GM18907 (cell line): Measurements from ENCODE around the gene NACC2.
"Not testable (repeated sequence)": the region's sequence is repeated elsewhere in the genome, so short reads cannot be mapped to it uniquely, and the experiment has no call there.

Experiments used
- ATAC-seq: cut with Tn5 transposase; IDR thresholded peaks from one replicate; pipeline ENCODE4 v1.9.1; 2021; ENCODE audit warnings: mild to moderate bottlenecking, moderate library complexity; ENCODE audit not compliant: unreplicated experiment

NACC2 gene

DNA sequence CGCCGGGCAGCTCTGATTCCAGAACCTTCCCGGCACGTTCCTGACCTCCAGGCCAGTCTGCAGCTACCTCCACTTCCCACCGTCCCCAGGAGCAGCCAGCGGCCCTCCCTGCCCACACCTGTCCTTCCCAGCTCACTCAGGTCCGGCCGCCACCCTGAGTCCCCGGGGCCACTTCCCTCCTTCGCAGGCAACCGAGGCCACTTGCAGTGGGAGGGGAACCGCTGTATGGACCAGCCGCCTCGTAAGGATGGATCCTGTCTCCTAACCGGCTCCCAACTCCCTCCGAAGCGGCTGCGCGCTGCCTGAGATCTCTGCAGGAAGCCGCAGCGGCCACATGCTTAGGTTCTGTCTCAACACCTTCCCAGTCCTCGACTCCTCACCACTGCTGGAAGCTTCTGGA is 16.1 kb upstream of the NACC2 start:
- no peak for ATAC-seq

- no peak for ATAC-seq
Observed at GRCh38 chr9:136110082-136111061, 15.3 kb upstream of the NACC2 start.

DNA sequence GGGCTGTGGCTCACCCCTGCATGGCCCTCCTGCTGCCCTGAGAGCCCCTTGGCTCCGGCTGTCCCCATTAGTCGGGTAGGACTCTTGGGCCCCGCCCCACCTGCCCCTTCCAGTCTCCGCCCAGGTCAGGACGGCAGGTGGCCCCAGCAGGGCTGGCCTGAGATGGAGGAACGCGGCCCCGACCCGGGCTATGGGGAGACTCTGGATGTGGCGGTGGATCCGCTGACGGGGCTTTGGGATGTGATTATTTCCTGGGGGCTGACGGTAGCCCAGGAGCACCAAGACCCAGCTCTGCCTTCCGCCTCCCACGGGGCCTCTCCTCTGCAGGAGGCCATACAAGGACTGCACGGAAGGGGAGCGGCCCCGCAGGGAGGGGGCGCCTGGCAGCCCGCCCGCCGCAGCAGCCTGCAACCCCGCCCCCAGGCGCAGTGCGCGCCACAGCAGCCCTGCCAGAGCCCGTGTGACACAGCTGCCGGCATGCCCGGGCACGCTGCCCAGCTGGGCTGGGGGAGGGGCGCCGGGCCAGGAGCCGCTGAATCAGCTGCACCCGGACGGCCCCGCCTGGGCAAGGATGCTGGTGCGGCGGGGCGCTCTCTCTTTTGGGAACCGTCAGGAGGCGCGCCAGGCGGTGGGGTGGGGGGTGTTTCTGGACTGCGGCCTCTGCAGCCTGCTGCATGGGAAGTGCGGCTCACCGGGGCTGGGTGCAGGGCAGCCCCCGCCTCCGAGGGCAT is 14.4 kb upstream of the NACC2 start:
- ATAC-seq = peak; percentile 76

DNA sequence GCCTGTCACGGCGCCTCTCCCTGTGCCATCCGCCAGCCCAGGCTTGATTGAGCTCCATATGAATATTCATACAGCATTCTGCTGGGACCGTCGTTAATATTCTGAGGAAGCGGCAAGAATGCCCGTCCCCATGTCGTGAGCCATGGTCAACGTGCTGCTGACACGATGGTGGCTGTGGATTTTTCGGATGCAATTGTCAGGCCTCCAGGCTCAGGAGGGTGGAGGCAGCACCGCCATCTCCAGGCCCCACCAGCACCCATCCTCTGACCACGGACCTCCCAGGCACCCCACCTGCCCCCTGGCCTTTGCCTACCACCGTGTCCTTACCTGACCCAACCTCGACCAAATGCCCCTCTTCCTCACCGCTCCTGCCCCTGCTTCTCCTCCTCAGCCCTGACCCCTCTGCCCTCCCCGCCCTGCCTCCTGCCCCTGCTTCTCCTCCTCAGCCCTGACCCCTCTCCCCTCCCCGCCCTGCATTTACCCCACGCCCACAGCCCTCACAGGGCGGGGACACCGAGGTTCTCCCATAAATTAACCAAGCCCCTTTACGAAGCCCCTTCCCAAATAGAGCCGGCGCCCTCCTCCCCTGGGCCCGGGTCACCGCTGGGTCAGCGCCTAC is 13.7 kb upstream of the NACC2 start:
- ATAC-seq = no peak

DNA sequence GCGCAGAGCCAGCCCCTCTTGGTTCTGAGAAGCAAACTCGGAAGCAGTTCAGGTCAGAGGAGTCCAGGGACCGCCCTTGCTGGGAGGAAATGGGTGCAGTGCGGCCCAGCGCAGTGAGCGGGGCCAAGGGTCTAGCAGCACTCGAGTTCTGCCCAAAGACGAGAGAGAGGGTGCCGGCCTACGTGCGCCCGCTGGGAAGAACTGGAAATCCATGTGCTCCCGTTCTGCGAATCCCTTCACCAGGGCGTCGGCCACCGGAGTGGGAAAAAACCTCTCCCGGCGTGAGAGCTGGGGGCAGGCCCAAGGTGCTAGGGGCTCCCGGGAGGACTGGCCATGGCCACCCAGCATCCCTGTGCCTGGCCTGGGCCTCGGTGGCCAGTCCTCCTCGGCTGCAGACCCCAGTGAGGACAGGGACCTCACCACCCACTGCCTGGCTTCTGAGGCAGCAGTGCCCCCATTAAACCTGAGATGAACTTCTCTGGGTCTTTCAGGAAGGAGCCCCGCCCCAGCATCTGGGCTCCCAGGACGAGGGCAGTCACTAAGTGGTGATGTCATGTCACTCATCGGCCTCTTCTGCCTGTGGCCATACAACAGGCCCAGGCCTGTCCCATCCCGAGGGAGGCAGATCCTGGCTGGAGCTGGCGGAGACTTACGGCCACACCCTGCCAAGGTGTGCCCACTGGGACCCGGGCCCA is 13.0 kb upstream of the NACC2 start:
- no peak for ATAC-seq

DNA sequence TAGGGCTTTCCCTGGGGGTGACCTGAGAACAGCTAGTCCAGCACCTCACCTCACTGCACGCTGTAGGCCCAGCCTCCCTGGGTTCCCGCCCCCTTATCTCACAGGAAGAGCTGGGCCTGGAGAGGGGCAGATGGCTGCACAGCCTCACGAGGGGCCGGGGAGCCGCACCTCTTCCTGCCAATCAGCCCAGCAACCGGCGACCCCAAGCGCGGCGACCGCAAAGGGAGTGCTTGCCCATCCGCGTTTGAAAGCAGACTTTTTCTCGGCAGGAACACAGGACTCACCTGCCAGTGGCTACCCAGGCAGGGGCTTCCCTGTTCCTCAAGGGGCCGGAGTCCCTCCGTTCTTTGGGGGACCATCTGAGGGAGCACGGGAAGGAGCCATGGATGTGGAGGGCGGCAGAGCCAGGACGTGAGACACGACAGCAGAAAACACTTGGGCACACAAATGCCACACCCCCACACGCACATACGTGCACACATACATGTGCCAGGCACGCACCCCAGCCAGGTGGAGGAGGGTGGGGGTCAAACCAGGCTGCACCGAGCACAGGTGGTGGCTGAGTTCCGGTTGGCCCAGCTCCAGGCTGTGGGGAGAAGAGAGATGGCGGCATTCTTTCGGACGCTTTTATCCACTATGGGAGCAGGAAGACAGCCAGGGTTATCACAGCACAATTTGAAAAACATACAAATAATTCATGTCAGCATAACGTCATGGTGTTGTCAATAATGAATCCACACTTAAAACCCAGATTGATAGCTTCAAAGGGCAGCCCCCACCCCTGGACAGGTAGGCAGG is 12.3 kb upstream of the NACC2 start:
- ATAC-seq = no peak

GRCh38 chr9:136105398-136106135 is 10.5 kb upstream of the NACC2 start:
- ATAC-seq = no peak

DNA sequence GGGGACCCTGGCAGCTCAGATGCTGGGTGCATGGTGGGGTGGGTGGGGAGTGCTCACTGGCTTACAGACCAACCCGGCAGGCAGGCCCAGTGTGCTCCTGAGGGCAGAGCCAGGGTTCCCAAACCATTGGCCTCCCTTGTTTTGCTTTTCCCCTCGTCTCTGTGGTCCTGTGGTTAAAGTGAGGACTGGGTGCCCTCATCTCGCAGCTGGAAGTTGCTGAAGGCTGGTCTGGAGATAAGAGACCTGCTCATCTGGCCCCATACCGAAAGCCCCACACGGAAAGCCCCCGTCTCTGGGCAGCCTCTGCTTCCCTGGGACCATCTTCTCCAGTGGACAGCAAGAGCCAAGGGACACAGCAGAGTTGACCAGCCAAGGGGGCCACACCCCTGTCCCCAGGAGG is 9.8 kb upstream of the NACC2 start:
- ATAC-seq = no peak

DNA sequence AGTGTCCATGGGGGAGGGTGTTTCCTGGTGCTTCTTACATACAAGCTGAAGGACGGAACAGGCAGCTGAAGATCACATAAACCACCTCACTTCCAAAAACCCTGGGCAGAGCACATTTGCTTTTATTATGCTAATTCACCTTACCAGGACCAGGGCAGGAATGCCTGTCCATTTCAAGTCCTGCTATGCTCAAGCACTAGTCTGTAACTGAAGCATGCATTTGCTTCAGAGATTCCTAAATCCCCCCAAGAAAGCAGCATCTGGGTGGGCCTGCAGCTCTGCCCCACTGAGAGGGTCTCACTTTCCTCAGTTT is 9.4 kb upstream of the NACC2 start:
- no peak for ATAC-seq

DNA sequence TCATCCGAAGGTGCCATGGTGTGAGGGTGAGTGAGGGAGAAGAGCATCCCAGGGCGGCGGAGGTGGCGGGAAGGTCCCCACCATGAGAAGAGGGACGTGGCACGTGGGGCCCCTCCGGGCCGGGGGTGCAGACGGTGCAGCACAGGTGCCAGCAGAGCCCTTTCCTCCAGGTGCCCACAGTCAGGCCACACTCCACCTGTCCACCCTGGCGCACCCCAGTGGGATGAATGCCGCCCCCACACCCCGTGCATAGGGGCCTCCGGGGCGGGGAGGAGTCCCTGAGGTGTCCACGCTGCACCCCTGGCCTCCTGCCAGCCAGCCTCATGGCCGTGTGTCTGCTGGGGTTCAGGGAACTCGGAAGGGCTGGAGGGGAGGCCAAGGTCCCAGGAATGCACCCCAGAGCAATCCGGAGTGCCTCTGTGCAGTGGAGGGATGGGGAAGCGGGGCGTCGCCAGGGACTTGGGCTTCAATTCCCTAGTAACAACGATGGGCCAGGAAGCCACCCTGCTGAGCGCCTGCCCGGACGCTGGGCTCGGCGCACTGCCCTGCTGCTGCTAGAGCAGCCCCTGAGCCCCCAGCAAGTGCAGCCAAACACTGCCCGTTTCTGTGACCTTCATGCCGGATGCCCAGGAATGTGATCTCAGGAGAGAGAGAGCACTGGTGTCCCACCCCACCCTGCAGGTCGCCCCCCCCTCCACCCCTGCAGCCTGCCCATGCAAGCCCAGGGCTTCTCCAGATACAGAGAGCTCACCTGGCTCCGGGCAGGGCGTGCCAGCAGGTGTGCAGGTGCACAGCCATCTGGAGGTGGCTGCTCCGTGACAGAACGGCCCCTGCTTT is 8.8 kb upstream of the NACC2 start:
- ATAC-seq = no peak

- not testable (repeated sequence) for ATAC-seq
Observed at GRCh38 chr9:136101615-136102074, 6.6 kb upstream of the NACC2 start.

DNA sequence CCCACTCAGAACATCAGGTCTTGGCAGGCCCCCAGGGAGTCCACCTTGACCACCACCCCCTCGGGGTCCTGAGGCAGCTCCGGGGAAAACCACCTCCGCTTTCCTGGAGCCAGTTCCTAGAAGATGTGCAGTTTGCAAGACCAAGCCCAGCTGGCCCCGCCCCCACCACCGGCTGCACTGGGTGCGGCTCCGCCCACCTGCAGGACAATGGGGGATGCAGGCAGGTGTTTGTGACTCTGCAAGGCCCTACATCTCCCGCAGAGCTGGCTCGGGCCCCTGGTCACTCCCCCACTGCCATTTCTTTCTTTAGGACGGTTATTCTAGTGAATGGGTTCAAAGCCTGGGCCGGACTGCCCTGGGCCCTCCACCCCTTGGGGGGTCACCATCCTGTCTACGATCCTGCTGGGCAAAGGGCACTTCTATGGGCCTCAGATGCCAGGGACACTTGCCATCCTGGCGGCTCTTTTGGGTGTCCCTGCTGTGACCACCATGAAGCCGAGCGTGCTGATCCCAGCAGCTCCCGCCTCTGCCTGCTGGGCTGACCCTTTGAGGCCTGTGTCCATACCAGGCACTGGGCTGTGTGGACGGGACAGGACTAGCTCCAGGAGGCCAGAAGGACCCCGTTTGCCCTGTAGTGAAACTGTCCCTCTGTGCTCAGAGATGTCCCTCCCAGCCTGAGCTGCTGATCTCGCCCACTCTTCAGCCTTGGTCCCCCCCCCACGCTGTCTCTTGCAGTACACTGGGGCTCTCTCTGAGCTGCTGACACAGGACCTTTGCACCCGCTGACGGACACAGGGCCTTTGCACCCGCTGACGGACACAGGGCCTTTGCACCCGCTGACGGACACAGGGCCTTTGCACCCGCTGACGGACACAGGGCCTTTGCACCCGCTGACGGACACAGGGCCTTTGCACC is 5.9 kb upstream of the NACC2 start:
- no peak for ATAC-seq

- no peak for ATAC-seq
Observed at GRCh38 chr9:136099542-136099941, 4.5 kb upstream of the NACC2 start.

GRCh38 chr9:136098844-136099243 is 3.8 kb upstream of the NACC2 start:
- no peak for ATAC-seq

DNA sequence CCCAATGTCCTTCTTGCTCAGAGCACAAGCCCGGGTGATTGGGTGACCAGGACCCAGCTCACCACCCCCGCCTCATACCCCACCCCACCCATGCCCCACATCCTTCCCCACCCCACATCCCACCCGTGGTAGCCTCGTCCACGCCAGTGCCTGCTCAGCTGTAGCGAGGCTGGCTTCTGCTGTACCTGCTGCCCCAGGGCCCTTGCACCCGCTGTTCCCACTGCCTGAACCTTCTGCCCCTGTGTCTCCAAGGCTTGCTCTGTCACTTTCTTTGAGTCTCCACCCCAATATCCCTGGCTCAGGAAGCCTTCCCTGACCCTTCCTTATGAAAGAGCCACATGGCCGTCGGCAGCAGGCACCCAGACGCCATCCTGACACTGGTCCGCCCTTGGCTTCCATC is 3.1 kb upstream of the NACC2 start:
- ATAC-seq = no peak

- no peak for ATAC-seq
Observed at GRCh38 chr9:136096505-136097001, 1.5 kb upstream of the NACC2 start.
